ENCODE results near the gene ZNF688. TPM values are rescaled to one million over a fixed set of nuclear protein-coding genes. Genes with fewer than 3 reads are reported as not detected.

Gene ZNF688
- total and polyA plus RNA-seq, 2 of the 8 experiments (the other 6 are each of a cell fraction or from before 2014, with no cell fraction given): 2.7 to 3.5 TPM

DNA sequence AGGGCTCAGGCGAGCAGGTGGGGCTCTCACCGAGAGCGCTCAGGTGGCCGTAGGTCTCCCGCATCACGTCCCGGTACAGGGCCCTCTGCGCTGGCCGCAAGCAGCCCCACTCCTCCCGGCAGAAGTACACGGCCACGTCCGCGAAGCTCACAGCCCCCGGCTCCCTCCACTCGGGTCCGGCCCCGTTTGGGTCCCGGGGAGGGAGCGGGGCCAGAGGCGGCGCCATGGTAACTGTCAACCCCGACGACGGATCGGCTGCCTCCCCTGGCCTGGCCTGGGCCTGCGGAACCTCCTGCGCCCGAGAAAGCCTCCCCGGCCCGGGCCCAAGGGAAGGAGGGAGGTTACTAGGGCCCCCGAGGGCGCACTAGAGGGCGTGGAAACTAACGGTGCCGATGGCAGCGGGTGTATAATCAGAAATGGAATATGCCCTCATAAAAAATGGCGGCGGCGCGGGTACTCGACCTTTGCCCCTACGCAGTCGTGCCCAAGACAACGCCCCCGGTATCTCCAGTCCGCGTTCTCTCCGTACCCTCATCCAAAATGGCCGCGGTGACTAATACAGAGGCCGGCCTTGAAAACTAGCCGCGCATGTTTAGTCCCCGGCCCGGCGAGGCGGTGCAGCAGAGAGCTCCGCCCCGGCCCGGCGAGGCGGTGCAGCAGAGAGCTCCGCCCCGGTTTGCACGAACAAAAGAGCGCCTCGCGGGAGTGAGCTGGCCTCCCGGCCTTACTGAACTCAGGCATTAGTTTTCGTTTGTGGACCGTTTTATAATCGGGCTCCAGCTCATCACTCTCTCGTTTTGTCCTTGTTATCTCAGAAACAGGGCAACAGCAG, 13.3 kb downstream of the ZNF688 start, which contains the start of gene ZNF764 (continued):
- TF ChIP-seq, protein P1, sequence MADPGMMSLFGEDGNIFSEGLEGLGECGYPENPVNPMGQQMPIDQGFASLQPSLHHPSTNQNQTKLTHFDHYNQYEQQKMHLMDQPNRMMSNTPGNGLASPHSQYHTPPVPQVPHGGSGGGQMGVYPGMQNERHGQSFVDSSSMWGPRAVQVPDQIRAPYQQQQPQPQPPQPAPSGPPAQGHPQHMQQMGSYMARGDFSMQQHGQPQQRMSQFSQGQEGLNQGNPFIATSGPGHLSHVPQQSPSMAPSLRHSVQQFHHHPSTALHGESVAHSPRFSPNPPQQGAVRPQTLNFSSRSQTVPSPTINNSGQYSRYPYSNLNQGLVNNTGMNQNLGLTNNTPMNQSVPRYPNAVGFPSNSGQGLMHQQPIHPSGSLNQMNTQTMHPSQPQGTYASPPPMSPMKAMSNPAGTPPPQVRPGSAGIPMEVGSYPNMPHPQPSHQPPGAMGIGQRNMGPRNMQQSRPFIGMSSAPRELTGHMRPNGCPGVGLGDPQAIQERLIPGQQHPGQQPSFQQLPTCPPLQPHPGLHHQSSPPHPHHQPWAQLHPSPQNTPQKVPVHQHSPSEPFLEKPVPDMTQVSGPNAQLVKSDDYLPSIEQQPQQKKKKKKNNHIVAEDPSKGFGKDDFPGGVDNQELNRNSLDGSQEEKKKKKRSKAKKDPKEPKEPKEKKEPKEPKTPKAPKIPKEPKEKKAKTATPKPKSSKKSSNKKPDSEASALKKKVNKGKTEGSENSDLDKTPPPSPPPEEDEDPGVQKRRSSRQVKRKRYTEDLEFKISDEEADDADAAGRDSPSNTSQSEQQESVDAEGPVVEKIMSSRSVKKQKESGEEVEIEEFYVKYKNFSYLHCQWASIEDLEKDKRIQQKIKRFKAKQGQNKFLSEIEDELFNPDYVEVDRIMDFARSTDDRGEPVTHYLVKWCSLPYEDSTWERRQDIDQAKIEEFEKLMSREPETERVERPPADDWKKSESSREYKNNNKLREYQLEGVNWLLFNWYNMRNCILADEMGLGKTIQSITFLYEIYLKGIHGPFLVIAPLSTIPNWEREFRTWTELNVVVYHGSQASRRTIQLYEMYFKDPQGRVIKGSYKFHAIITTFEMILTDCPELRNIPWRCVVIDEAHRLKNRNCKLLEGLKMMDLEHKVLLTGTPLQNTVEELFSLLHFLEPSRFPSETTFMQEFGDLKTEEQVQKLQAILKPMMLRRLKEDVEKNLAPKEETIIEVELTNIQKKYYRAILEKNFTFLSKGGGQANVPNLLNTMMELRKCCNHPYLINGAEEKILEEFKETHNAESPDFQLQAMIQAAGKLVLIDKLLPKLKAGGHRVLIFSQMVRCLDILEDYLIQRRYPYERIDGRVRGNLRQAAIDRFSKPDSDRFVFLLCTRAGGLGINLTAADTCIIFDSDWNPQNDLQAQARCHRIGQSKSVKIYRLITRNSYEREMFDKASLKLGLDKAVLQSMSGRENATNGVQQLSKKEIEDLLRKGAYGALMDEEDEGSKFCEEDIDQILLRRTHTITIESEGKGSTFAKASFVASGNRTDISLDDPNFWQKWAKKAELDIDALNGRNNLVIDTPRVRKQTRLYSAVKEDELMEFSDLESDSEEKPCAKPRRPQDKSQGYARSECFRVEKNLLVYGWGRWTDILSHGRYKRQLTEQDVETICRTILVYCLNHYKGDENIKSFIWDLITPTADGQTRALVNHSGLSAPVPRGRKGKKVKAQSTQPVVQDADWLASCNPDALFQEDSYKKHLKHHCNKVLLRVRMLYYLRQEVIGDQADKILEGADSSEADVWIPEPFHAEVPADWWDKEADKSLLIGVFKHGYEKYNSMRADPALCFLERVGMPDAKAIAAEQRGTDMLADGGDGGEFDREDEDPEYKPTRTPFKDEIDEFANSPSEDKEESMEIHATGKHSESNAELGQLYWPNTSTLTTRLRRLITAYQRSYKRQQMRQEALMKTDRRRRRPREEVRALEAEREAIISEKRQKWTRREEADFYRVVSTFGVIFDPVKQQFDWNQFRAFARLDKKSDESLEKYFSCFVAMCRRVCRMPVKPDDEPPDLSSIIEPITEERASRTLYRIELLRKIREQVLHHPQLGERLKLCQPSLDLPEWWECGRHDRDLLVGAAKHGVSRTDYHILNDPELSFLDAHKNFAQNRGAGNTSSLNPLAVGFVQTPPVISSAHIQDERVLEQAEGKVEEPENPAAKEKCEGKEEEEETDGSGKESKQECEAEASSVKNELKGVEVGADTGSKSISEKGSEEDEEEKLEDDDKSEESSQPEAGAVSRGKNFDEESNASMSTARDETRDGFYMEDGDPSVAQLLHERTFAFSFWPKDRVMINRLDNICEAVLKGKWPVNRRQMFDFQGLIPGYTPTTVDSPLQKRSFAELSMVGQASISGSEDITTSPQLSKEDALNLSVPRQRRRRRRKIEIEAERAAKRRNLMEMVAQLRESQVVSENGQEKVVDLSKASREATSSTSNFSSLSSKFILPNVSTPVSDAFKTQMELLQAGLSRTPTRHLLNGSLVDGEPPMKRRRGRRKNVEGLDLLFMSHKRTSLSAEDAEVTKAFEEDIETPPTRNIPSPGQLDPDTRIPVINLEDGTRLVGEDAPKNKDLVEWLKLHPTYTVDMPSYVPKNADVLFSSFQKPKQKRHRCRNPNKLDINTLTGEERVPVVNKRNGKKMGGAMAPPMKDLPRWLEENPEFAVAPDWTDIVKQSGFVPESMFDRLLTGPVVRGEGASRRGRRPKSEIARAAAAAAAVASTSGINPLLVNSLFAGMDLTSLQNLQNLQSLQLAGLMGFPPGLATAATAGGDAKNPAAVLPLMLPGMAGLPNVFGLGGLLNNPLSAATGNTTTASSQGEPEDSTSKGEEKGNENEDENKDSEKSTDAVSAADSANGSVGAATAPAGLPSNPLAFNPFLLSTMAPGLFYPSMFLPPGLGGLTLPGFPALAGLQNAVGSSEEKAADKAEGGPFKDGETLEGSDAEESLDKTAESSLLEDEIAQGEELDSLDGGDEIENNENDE (IDR thresholded peaks at IDR 0.05; ENCODE audit: insufficient replicate concordance, low read length): no peak
- TF ChIP-seq RNF2 (IDR thresholded peaks at IDR 0.05; ENCODE audit: borderline replicate concordance, low read depth, low read length, missing control alignments, poor library complexity, severe bottlenecking): no peak
- no peak for TF ChIP-seq SIRT6 (IDR thresholded peaks at IDR 0.05; ENCODE audit: low read length)
- no peak for TF ChIP-seq CEBPB (IDR thresholded peaks at IDR 0.05; ENCODE audit: low read depth, low read length)
- TF ChIP-seq TAF1 (IDR thresholded peaks at IDR 0.05; ENCODE audit: low read depth, low read length): peak; percentile 77
- TF ChIP-seq CHD2 (IDR thresholded peaks at IDR 0.05; ENCODE audit: low read length): peak; percentile 63; the same call in 1 of the 2 replicates
- TF ChIP-seq ATF2 (IDR thresholded peaks at IDR 0.05; ENCODE audit: low read length): no peak
- TF ChIP-seq SP2 (IDR thresholded peaks at IDR 0.05; ENCODE audit: low read length): no peak

All from H1 (cell line).